Measurements from ENCODE around the gene DCDC1.

Gene DCDC1

GRCh38 chr11:31106968-31107576, 262.5 kb downstream of the DCDC1 start:
- DNase-seq, result peak; percentile 19

- no peak for DNase-seq
Measured at GRCh38 chr11:31106326-31106725, 263.2 kb downstream of the DCDC1 start.

- no peak for DNase-seq
Measured at GRCh38 chr11:31102875-31103274, 266.7 kb downstream of the DCDC1 start.

- DNase-seq, result no peak
Measured at GRCh38 chr11:31102316-31102715, 267.2 kb downstream of the DCDC1 start.

GRCh38 chr11:31096191-31096805, 273.2 kb downstream of the DCDC1 start:
- DNase-seq, result no peak

GRCh38 chr11:31092638-31093037, 276.9 kb downstream of the DCDC1 start:
- DNase-seq, result no peak

GRCh38 chr11:31089117-31089516, 280.4 kb downstream of the DCDC1 start:
- DNase-seq, result no peak

GRCh38 chr11:31069447-31070205, 299.9 kb downstream of the DCDC1 start:
- DNase-seq, result no peak

- DNase-seq, result peak; percentile 4
Measured at GRCh38 chr11:31060880-31061279, 308.7 kb downstream of the DCDC1 start.

GRCh38 chr11:31059529-31059928, 310.0 kb downstream of the DCDC1 start:
- no peak for DNase-seq

GRCh38 chr11:31050061-31050765, 319.3 kb downstream of the DCDC1 start:
- no peak for DNase-seq

GRCh38 chr11:31045335-31045734, 324.2 kb downstream of the DCDC1 start:
- peak; percentile 1 for DNase-seq

GRCh38 chr11:31030138-31030792, 339.3 kb downstream of the DCDC1 start:
- DNase-seq, result no peak

- DNase-seq, result no peak
Measured at GRCh38 chr11:31026315-31026714, 343.2 kb downstream of the DCDC1 start.

GRCh38 chr11:31022080-31022479, 347.5 kb downstream of the DCDC1 start:
- no peak for DNase-seq

- no peak for DNase-seq
Measured at GRCh38 chr11:31019786-31020185, 349.8 kb downstream of the DCDC1 start.

GRCh38 chr11:31005202-31005601, 364.3 kb downstream of the DCDC1 start:
- DNase-seq, result no peak

- no peak for DNase-seq
Measured at GRCh38 chr11:31001427-31001826, 368.1 kb downstream of the DCDC1 start.

GRCh38 chr11:31000381-31000780, 369.2 kb downstream of the DCDC1 start:
- DNase-seq, result no peak

- DNase-seq, result no peak
Measured at GRCh38 chr11:30992513-30992849, 377.1 kb downstream of the DCDC1 start.

GRCh38 chr11:30991802-30992512, 377.6 kb downstream of the DCDC1 start:
- no peak for DNase-seq

GRCh38 chr11:30991376-30991775, 378.2 kb downstream of the DCDC1 start:
- no peak for DNase-seq

All from fibroblast of skin of abdomen (primary cell).